Brain microvascular endothelial cell (primary cell): Measurements from ENCODE around the gene TXNL1.
A peak's percentile ranks its signal among the peaks of the same experiment; 100 is the strongest.
"Not testable (repeated sequence)": the region's sequence is repeated elsewhere in the genome, so short reads cannot be mapped to it uniquely, and the experiment has no call there.

Experiments used
- DNase-seq: peaks from one replicate; pipeline ENCODE4 v3.0.0-alpha.2; 2020
- H3K27ac ChIP-seq: fragments of 250-450 bp; sonication (Bioruptor Pico); 2 replicates; pipeline ENCODE4 v1.5.1; 2020; ENCODE audit warnings: mild to moderate bottlenecking, moderate library complexity
- H3K27me3 ChIP-seq: fragments of 250-450 bp; sonication (Bioruptor Pico); replicated peaks from 2 replicates; pipeline ENCODE4 v1.5.1; 2020; ENCODE audit warnings: mild to moderate bottlenecking
- H3K36me3 ChIP-seq: fragments of 250-450 bp; sonication (Bioruptor Pico); replicated peaks from 2 replicates; pipeline ENCODE4 v1.5.1; 2020; ENCODE audit warnings: mild to moderate bottlenecking
- H3K4me3 ChIP-seq: 2 replicates; pipeline ENCODE4 v1.5.1; 2011; ENCODE audit warnings: low read depth, mild to moderate bottlenecking, control low read depth, low read length, moderate library complexity
- CTCF ChIP-seq: IDR thresholded peaks from 2 replicates; pipeline ENCODE4 v1.5.1; 2011; ENCODE audit warnings: low read depth, mild to moderate bottlenecking, moderate library complexity, low read length, control low read depth, inconsistent platforms; ENCODE audit errors: missing control alignments
- in situ Hi-C: cut with HindIII; loops from 2 replicates; pipeline ENCODE4 v1.10.0; 2017; ENCODE audit warnings: low sequenced_read_pairs, low pct_ligation_motif_present

The TXNL1 gene

GRCh38 chr18:56574861-56575260, 63.5 kb downstream of the TXNL1 start:
- TF ChIP-seq CTCF: no peak
- Histone ChIP-seq H3K36me3 (no peaks in the 10 kb centered on the region), H3K27me3 (no peaks in the 10 kb centered on the region), H3K4me3 (no peak overlapping the region), H3K27ac (no peak overlapping the region)
- no peak for DNase-seq
- in situ Hi-C loops: no loop called here

GRCh38 chr18:56572267-56572666, 66.1 kb downstream of the TXNL1 start:
- H3K4me3 ChIP-seq, H3K36me3 ChIP-seq, H3K27ac ChIP-seq, in situ Hi-C loops, H3K27me3 ChIP-seq, DNase-seq: not testable (repeated sequence)

GRCh38 chr18:56570978-56571377, 67.4 kb downstream of the TXNL1 start:
- Histone ChIP-seq H3K4me3 (no peak overlapping the region), H3K27me3 (no peaks in the 10 kb centered on the region), H3K36me3 (no peaks in the 10 kb centered on the region), H3K27ac (no peak overlapping the region)
- DNase-seq: no peak
- in situ Hi-C loops: no loop called here
- no peak for TF ChIP-seq CTCF

GRCh38 chr18:56569416-56569815, 69.0 kb downstream of the TXNL1 start:
- no peak for DNase-seq
- Histone ChIP-seq H3K4me3 (no peak overlapping the region), H3K36me3 (no peaks in the 10 kb centered on the region), H3K27ac (no peak overlapping the region), H3K27me3 (no peaks in the 10 kb centered on the region)
- TF ChIP-seq CTCF: no peak
- in situ Hi-C loops: no loop called here

GRCh38 chr18:56568986-56569385, 69.4 kb downstream of the TXNL1 start:
- in situ Hi-C loops: no loop called here
- Histone ChIP-seq H3K27ac (no peak overlapping the region), H3K4me3 (no peak overlapping the region)

GRCh38 chr18:56565551-56566345, 72.6 kb downstream of the TXNL1 start:
- Histone ChIP-seq H3K4me3 (no peak overlapping the region), H3K27ac (no peak overlapping the region), H3K36me3 (no peaks in the 10 kb centered on the region), H3K27me3 (no peaks in the 10 kb centered on the region)
- peak; percentile 44 for DNase-seq
- TF ChIP-seq CTCF: peak; percentile 1
- in situ Hi-C loops: no loop called here

More at GRCh38 chr18:56568986-56569385, 69.4 kb downstream of the TXNL1 start:
- DNase-seq: no peak
- Histone ChIP-seq H3K36me3 (no peaks in the 10 kb centered on the region), H3K27me3 (no peaks in the 10 kb centered on the region)
- no peak for TF ChIP-seq CTCF
